ENCODE data around the gene ACSS1.

ACSS1 gene

DNA sequence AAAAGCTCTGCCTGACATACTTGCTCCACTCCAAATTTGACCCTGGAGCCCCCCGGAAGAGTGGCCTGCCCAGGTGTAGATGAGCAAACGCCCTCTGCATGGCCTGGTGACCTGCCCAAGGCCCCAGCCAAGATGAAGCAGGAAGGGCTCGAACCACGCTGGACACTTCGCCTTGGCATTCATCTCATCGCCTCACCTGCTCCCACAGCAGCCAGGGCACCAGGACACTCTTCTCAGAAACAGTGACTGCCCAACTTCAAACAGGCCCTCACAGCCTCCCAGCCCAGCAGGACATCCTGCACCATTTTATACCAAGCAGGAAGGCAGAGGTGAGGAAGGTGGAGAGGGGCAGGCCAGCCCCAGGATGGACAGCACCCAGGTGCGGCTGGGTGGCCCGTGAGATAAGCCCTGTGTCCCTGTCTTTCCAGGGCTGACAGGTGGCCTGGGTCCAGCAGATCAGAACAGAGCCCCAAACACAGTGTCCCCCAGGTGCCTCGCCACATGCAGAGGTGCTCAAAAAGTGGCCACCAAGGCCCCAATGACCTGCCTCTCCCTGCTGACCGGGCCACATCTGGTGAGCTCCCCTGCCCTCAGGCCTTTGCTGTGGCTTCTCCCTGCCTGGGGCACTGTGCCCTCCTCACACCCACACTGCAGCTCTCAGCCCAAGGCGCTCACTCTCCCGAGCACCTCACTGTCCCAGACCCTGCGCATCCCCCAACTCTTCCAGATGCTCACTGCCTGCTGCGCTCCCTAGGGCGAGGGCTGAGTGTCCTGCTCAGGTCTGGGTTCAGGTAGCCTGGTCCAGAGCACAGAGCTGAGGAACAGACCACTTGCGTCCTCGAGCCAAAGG lies 7.2 kb downstream of the ACSS1 start:
- no peak overlapping the region for H3K4me3 ChIP-seq (replicated peaks; ENCODE audit: low read depth, low read length)
- no peak for DNase-seq (ENCODE audit: low read depth)
- TF ChIP-seq, protein P1, sequence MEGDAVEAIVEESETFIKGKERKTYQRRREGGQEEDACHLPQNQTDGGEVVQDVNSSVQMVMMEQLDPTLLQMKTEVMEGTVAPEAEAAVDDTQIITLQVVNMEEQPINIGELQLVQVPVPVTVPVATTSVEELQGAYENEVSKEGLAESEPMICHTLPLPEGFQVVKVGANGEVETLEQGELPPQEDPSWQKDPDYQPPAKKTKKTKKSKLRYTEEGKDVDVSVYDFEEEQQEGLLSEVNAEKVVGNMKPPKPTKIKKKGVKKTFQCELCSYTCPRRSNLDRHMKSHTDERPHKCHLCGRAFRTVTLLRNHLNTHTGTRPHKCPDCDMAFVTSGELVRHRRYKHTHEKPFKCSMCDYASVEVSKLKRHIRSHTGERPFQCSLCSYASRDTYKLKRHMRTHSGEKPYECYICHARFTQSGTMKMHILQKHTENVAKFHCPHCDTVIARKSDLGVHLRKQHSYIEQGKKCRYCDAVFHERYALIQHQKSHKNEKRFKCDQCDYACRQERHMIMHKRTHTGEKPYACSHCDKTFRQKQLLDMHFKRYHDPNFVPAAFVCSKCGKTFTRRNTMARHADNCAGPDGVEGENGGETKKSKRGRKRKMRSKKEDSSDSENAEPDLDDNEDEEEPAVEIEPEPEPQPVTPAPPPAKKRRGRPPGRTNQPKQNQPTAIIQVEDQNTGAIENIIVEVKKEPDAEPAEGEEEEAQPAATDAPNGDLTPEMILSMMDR (IDR thresholded peaks at IDR 0.05; ENCODE audit: low read length, missing control alignments): no peak

DNA sequence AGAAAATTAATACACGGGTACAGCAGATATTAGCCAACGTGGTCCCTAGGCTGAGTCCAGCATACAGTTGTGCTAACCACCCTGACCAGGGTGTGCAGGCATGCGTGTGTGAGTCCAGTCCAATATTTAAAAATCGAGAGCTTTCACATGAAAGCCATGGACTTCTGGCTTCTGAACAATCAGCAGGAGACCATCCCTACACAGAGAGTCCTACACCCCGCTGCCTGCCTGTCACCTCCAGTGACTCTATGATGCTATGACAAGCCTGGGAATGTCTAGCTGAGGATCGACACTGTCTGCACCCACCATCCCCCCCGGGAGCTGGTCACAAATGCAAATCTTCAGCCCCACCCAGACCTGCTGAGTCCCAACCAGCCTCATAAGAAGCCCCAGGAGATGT lies 7.9 kb downstream of the ACSS1 start:
- TF ChIP-seq, protein P1 (IDR thresholded peaks at IDR 0.05; ENCODE audit: low read length, missing control alignments): no peak
- DNase-seq (ENCODE audit: low read depth): no peak
- H3K4me3 ChIP-seq (replicated peaks; ENCODE audit: low read depth, low read length): no peak overlapping the region

DNA sequence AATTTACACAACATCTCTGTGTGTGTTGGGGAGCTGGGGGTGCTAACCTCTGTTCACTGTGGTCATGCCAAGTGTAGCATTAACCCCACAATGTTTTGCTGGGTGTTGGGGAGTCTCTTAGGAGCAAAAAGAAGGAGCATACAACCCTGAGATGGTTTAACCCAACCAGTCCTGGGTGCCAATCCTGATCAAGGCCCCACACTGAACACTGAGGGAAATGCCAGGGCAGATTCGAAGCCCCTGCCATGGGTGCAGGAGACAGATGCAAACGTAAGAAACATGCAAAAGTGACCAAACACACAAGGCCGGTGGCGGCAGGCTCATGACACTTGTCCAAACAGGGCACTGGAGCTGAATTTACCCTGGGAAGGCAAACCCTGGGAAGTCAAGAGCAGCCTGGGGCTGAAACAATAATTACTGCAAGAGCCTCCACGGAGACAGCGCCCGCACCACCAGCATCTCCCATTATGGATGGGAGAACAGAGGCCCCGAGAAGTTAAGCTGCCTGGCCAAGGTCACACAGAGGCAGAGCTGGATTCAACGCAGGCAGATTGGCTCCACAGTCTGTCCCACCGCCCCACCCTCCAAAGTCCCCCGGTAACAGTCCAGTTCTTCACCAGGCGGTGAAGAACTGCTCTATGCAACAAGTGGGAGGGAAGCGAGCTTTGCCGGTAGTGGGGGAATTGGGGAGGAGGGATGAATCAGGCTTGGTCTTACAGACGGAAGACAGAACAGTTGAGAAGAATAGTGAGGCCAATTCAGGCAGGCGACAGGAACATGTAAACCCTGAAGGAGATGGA lies 8.5 kb downstream of the ACSS1 start:
- DNase-seq (ENCODE audit: low read depth): no peak
- H3K4me3 ChIP-seq (replicated peaks; ENCODE audit: low read depth, low read length): no peak overlapping the region
- TF ChIP-seq, protein P1 (IDR thresholded peaks at IDR 0.05; ENCODE audit: low read length, missing control alignments): no peak

DNA sequence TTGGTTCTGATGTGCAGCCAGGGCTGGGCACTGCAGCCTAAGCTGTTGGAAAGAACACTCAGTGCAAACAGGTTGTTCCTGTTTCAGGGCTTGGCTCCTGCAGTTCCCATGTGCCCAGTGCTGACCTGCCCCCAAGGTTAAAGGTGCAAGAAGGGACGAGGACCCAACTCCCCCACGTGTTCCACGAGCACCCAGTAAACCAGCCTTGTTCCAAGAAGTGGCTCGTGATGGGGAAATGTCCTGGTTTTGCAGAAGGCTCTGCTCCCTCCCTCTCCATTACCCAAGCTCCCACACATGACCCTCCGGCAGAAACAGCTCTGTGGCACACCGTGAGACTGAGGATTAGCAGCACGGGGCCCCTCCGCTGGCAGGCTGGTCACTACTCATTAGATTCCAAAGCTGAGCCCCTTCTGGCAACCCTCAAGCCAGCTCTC lies 9.4 kb downstream of the ACSS1 start:
- DNase-seq (ENCODE audit: low read depth): no peak
- no peak overlapping the region for H3K4me3 ChIP-seq (replicated peaks; ENCODE audit: low read depth, low read length)
- TF ChIP-seq, protein P1 (IDR thresholded peaks at IDR 0.05; ENCODE audit: low read length, missing control alignments): no peak

DNA sequence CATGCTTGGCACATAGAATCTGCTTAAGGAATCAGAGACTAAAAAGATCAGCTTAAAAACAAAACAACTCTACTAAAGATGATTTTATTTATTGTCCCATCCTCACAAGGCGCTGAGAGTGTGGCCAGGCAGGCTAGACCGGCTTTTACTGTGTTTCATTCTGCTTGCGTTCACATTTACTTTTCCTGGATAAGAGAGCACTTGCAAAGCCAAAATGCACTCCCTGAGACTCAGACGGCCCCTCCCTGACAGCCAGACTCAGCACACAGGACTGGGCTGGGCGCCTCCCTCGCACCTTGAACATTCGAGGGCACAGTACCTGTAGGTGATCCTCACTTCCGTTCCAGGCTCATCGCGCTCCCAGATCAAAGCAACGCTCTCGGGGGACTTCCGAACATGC lies 10.2 kb downstream of the ACSS1 start:
- DNase-seq (ENCODE audit: low read depth): no peak
- TF ChIP-seq, protein P1 (IDR thresholded peaks at IDR 0.05; ENCODE audit: low read length, missing control alignments): no peak
- no peak overlapping the region for H3K4me3 ChIP-seq (replicated peaks; ENCODE audit: low read depth, low read length)

DNA sequence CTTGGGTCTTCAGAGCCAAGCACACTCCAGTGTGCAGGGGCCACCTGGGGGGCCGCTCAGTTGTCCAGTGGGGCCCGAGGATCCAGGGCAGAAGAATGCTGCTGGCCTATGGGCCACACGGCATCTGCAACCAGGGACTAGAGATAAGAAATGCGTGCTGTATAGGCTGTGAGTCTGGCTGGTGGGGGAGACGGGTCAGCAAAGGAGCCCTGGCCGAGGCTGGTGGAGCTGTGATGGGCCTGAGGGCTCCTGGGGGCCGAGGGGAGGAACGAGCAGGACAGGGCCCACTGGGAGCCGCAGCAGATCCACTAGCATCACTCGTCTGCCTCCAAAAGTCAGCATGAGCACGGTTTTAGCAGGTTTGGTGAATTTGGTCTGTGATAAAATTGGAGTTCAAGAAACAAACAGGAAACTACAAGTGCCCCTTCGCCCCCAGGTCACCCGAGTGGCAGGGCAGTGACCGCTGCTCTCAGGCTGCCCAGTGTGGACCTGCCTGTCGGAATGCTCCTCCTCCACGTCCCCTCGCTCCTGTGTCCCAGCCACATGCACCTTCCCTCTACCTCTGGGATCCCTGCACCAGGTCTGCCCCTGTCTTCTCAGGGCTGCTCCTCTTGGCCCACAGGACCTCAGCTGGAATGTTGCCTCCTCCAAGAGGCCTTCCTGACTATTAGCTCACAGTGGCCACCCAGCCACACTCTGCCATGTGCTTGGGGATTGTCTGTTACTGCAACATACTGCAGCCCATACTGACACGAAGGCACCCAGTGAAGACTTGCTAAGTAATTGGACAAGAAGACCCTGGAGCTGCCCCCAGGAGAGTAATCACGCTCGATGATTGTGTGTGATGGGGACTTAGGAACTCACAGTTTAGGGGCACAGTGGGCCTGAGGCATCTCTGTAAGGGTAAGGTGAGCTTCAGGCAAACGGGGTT lies 10.9 kb downstream of the ACSS1 start:
- H3K4me3 ChIP-seq (replicated peaks; ENCODE audit: low read depth, low read length): no peak overlapping the region
- no peak for DNase-seq (ENCODE audit: low read depth)
- TF ChIP-seq, protein P1 (IDR thresholded peaks at IDR 0.05; ENCODE audit: low read length, missing control alignments): no peak

Measured in fibroblast of pulmonary artery (primary cell).